Activated CD4-positive, CD25-positive, alpha-beta regulatory T cell treated with anti-CD3 and anti-CD28 coated beads, Interleukin-2, amount 50 U/mL, for 16 hours (primary cell): ENCODE results near the gene PNPO.

Experiments
- DNase-seq: peaks from one replicate; pipeline ENCODE4 v3.0.0-alpha.2; 2020; ENCODE audit warnings: low read depth, low spot score

Gene PNPO

GRCh38 chr17:47998044-47998443 lies 56.7 kb downstream of the PNPO start:
- DNase-seq, result no peak
